Activated CD8-positive, alpha-beta memory T cell treated with anti-CD3 and anti-CD28 coated beads for 1 hour (primary cell): Measurements from ENCODE around the gene SPATA25.

Source experiments
- DNase-seq, 2 donors: peaks; one replicate each; pipeline ENCODE4 v3.0.0-alpha.2; 2020; ENCODE audit warnings: low read depth in 1 of 2; ENCODE audit errors: extremely low read depth in 1 of 2

Gene SPATA25

GRCh38 chr20:45867136-45867818 is 20.1 kb downstream of the SPATA25 start:
- DNase-seq, result no peak

GRCh38 chr20:45866454-45866853 is 21.0 kb downstream of the SPATA25 start:
- no peak for DNase-seq

DNA sequence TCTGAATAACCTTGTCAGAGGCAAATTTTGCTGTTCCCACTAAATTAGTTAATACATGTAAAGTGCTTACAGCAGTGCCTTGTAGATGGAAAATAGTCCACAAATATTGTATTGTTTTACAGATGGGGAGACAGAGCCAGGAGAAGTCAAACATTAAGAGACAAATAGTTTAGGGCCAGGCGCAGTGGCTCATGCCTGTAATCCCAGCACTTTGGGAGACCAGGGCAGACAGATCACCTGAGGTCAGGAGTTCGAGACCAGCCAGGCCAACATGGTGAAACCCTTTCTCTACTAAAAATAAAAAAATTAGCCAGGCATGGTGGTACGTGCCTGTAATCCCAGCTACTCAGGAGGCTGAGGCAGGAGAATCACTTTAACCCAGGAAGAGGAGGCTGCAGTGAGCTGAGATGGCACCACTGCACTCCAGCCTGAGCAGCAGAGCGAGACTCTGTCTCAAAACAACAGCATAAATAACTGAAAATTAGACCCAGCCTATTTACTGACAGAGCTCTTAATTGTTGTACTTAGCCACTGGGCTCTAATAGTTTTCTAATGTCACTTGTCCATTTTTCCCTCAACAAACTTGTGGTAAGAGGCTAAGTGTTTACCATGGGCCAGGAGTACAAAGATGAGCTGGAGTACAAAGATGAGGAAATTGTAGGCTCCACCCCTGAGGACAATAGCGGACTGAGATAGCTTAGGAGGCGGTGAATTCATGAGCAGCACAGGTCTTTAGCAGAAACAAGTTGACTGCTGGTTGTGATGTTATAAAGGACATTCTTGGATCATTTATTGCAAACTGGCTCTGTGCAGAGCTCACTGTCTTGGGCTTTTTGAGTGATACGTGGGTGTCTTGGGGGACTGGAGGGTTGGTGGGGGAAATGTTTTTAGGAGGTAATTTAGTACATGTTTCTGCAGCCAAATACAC is 23.6 kb downstream of the SPATA25 start:
- DNase-seq, result no peak

GRCh38 chr20:45861221-45862075 is 26.0 kb downstream of the SPATA25 start:
- no peak for DNase-seq

GRCh38 chr20:45860560-45861220 is 26.7 kb downstream of the SPATA25 start:
- DNase-seq, result no peak

DNA sequence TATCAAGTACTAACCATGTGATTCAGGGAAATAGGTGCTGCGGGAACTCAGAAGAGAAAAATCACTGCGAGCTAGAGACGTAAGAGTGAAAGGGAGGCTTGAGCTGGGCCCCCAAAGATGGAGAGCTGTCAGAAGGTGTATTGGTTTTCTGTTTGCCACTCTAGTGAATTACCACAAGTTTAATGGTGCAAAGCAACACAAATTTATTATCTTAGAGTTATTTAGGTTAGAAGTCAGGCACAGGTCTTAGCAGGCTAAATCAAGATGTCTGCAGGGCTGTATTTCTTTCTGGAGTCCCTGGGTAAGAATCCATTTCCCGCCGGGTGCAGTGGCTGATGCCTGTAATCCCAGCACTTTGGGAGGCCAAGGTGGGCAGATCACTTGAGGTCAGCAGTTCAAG is 27.5 kb downstream of the SPATA25 start:
- DNase-seq, result no peak

- no peak for DNase-seq
Measured at GRCh38 chr20:45857882-45858216, 29.6 kb downstream of the SPATA25 start.

GRCh38 chr20:45857114-45857881 is 30.1 kb downstream of the SPATA25 start, which contains the start of the genes ACOT8 and ZSWIM3:
Gene ACOT8 (minus strand): TSS chr20:45857392. CDS start chr20:45857315, 77 bp downstream.
Gene ZSWIM3 (plus strand): TSS chr20:45857614. CDS start chr20:45857826, 212 bp downstream.
- DNase-seq, result peak; percentile 71 to 91

- DNase-seq, result no peak
Measured at GRCh38 chr20:45853484-45853883, 33.9 kb downstream of the SPATA25 start.

DNA sequence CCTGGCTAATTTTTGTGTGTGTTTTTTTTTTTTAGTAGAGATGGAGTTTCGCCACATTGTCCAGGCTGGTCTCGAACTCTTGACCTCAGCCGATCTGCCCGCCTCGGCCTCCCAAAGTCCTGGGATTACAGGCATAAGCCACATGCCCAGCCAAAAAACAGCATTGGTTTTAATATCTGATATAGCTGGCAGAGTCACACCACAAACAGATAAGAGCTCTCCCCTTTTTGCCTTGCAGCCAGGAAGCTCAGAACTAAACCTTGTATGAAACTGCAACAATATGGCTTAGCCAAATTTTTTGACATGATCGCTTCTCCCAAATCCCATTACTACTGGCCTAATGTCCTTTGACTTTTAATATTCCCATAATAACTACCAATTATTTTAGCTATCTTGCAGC is 35.1 kb downstream of the SPATA25 start:
- DNase-seq, result no peak

DNA sequence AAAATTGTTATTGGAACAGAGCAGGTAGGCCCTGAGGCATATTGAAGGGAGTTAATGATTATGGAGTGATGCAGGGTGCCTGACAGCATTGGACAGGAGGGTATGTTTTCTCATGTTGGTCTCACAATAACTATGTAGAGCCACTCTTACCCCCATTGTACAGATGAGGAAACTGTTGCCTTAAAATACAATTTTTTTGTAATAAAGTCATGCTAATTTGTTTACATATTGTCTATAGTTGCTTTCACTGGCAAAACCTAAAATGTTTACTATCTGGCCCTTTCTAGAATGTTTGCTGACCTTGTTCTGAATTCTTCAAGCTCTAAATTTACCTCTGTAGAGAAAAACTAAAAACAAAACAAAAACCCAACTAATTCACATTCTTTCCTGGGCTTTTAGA is 35.9 kb downstream of the SPATA25 start:
- no peak for DNase-seq

DNA sequence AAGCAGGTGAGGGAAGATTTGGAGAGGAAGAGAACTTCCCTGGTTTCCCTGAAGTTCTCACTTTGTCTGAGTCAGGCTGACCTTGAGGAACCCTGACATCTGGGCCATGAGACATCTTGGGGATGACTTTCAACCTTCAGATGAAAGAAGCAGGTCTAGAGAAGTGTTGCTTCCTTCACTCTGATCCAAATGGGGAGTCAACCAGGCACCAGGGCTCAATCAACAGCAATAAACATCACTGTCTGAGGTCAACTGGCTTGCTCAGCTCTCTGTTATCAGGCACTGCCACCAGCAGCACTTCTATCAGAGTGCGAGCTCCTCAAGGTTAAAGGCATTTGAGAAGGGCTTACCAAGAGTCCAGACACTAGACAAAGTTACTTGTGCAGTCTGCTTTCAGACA is 36.5 kb downstream of the SPATA25 start:
- no peak for DNase-seq

GRCh38 chr20:45850238-45850637 is 37.2 kb downstream of the SPATA25 start:
- DNase-seq, result no peak

GRCh38 chr20:45848969-45849582 is 38.3 kb downstream of the SPATA25 start:
- no peak for DNase-seq

DNA sequence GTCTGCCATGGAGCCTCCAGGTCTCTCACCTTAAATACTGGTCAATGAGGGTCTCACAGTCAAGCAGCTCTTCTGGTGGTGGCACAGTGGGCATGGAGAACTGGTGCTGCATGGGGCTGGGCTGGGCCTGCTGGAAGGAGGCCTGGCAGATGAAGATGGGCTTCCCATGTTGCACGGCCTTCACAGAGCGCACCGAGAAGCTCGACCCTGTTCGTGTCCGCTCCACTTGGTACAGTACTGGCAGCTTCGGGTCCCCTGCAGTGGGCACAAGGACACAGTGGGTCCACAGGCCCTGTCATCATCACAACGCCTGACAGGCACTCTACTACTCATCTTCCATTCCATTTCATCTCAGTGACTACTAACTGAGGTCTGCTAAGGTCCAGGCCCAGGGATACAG is 39.0 kb downstream of the SPATA25 start:
- DNase-seq, result no peak

DNA sequence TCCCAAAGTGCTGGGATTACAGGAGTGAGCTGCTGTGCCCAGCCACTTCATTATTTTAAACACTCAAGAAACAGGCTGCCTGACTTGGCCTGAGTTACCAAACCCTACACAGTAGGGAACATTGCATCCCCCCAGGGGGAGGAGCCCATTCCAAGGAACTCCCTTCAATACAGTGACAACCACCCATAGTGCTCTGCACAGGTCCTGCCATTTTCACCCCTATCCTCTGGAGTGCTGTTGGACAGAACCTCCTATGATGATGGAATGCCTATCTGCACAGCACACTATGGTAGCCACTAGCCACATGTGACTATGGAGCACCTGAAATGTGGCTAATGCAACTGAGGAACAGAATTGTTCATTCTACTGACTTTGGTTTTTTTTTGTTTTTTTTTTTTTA is 42.0 kb downstream of the SPATA25 start:
- no peak for DNase-seq

DNA sequence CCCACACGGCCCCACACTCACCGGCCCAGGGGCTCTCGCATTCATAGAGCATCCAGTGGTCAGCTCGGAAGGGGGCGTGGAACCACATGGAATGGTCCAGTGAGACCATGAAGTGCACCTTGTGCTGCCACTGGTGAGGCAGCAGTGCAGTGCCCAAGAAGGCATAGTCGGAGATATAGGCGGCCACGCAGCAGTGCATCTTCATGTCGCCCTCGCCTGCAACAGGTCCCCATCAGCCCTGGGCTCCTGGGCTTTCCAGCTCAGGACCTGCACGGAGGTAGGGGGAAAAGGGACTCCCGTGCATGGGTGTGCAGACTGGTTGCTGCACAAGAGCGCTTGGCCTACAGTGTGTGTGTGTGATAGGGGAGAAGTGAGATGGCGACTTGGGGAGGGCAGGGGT is 43.9 kb downstream of the SPATA25 start:
- DNase-seq, result no peak

DNA sequence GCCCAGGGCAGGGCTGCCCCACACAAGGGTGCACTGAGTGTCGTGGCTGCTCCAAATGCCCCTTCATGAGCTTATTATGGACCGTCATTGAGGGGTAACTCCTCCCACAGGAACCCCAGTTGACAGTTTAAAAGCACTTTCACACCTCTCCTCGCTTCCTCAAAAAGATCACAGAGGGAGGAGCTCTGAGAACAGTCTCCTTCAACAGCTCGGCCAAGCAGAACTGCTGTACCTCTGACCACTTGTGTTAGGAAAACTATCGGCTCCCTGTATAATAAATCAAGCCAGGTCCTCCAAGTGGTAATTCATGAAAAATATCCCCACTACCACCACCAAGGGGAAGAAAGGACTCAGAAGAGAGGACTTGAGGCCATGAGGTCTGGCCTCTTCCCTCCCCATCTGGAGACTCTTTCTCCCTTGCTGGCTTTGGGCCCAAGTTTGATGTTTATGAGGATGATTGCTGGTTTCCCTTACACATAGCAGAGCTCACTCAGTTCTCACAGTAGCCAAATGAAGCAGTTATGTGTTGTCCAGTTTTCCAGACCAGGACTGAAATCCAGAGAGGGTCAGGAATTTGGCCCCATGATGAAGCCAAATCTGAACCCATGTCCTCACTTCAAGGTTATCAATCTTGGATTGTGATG is 45.1 kb downstream of the SPATA25 start:
- DNase-seq, result no peak
